ENCODE data around the gene EIF2S3B. TPM values are rescaled to one million over a fixed set of nuclear protein-coding genes. Genes with fewer than 3 reads are reported as not detected.

Gene EIF2S3B
- total RNA-seq, 1 donor from 2014 or later = 1.0 TPM

DNA sequence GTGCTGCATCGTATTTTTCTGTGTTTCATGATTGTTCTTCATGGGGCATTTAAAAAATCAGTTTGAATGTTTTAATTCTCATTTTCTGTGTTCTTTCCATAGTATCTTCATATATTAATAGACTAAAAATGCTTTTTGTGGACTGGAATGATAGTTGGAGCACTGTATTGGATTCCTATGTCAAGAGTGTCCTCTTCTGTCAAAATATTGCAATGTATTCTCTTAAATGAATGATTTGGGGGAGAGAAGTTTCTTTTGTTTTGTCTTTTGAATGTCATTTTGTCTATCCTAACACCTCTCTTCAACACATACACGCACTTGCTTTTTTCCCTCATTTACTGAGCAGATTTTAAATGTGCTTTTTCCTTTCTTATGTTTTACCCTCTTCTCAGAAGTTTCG, 4.7 kb upstream of the EIF2S3B start:
- no peaks in the 10 kb centered on the region for H3K9me3 ChIP-seq (ENCODE audit: control insufficient read depth in 3 of 3, low read length in 3 of 3)
- no peak overlapping the region for H3K27ac ChIP-seq (ENCODE audit: low read depth, low read length)
- H3K36me3 ChIP-seq (ENCODE audit: control insufficient read depth in 3 of 3, insufficient read depth in 3 of 3, low read length in 3 of 3) = no peaks in the 10 kb centered on the region
- H3K9ac ChIP-seq (ENCODE audit: low read depth in 1 of 3, low read length in 3 of 3) = no peak overlapping the region
- H3K27me3 ChIP-seq (ENCODE audit: control insufficient read depth in 3 of 3, insufficient read depth in 3 of 3, low read length in 3 of 3) = no peaks in the 10 kb centered on the region
- H3K4me1 ChIP-seq (ENCODE audit: control insufficient read depth in 3 of 3, insufficient read depth in 3 of 3, low read length in 3 of 3) = no peaks in the 10 kb centered on the region
- H3K4me3 ChIP-seq (ENCODE audit: low read length in 3 of 3) = no peak overlapping the region

DNA sequence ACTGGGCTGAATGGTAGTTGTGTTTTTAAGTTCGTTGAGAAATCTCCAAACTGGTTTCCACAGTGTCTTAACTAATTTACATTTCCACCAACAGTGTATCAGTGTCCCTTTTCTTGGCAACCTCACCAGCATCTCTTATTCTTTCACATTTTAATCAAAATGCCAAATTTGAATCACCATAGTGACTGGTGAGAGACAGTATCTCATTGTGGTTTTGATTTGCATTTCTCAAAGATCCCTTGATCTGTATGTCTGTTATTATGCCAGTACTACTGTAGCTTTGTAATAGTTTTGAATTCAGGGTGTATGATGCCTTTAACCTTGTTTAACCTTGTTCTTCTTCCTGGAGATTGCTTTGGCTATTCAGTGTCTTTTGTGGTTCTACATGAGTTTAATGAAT, 2.2 kb upstream of the EIF2S3B start:
- Histone ChIP-seq H3K9me3 (ENCODE audit: control insufficient read depth in 3 of 3, low read length in 3 of 3) (no peaks in the 10 kb centered on the region), H3K4me3 (ENCODE audit: low read length in 3 of 3) (no peak overlapping the region), H3K9ac (ENCODE audit: low read depth in 1 of 3, low read length in 3 of 3) (no peak overlapping the region), H3K36me3 (ENCODE audit: control insufficient read depth in 3 of 3, insufficient read depth in 3 of 3, low read length in 3 of 3) (no peaks in the 10 kb centered on the region), H3K4me1 (ENCODE audit: control insufficient read depth in 3 of 3, insufficient read depth in 3 of 3, low read length in 3 of 3) (no peaks in the 10 kb centered on the region), H3K27ac (ENCODE audit: low read depth, low read length) (no peak overlapping the region), H3K27me3 (ENCODE audit: control insufficient read depth in 3 of 3, insufficient read depth in 3 of 3, low read length in 3 of 3) (no peaks in the 10 kb centered on the region)

GRCh38 chr12:10511756-10512355, 6.2 kb downstream of the EIF2S3B start:
- no peak overlapping the region for H3K9ac ChIP-seq (ENCODE audit: low read depth in 1 of 3, low read length in 3 of 3)
- no peaks in the 10 kb centered on the region for H3K27me3 ChIP-seq (ENCODE audit: control insufficient read depth in 3 of 3, insufficient read depth in 3 of 3, low read length in 3 of 3)
- no peaks in the 10 kb centered on the region for H3K4me1 ChIP-seq (ENCODE audit: control insufficient read depth in 3 of 3, insufficient read depth in 3 of 3, low read length in 3 of 3)
- H3K4me3 ChIP-seq (ENCODE audit: low read length in 3 of 3) = no peak overlapping the region
- H3K9me3 ChIP-seq (ENCODE audit: control insufficient read depth in 3 of 3, low read length in 3 of 3) = no peaks in the 10 kb centered on the region
- H3K27ac ChIP-seq (ENCODE audit: low read depth, low read length) = no peak overlapping the region
- H3K36me3 ChIP-seq (ENCODE audit: control insufficient read depth in 3 of 3, insufficient read depth in 3 of 3, low read length in 3 of 3) = no peaks in the 10 kb centered on the region

- H3K4me3 ChIP-seq (ENCODE audit: low read length in 3 of 3) = no peak overlapping the region
- H3K36me3 ChIP-seq (ENCODE audit: control insufficient read depth in 3 of 3, insufficient read depth in 3 of 3, low read length in 3 of 3) = no peaks in the 10 kb centered on the region
- no peaks in the 10 kb centered on the region for H3K27me3 ChIP-seq (ENCODE audit: control insufficient read depth in 3 of 3, insufficient read depth in 3 of 3, low read length in 3 of 3)
- no peaks in the 10 kb centered on the region for H3K9me3 ChIP-seq (ENCODE audit: control insufficient read depth in 3 of 3, low read length in 3 of 3)
- no peaks in the 10 kb centered on the region for H3K4me1 ChIP-seq (ENCODE audit: control insufficient read depth in 3 of 3, insufficient read depth in 3 of 3, low read length in 3 of 3)
- H3K9ac ChIP-seq (ENCODE audit: low read depth in 1 of 3, low read length in 3 of 3) = no peak overlapping the region
- H3K27ac ChIP-seq (ENCODE audit: low read depth, low read length) = no peak overlapping the region
Measured at GRCh38 chr12:10512798-10513197, 7.1 kb downstream of the EIF2S3B start.

DNA sequence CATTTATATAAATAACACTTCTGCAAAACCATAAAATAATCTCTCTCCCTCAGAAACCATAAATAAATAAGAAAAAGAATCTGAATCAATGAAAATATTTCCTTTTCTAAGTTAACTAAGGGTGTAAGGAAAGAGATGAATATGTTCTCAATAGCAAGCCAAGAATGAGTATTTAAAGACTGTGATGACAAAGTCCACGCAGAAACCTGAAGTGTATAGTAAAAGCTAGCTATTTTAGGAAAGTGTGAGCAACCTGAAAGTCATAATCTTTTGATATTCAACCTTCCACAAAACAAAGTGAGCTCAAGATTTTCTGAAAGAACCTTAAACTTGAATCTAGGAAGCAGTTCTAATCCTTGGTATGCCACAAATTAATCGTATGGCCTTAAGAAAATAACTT, 15.9 kb downstream of the EIF2S3B start:
- Histone ChIP-seq H3K27ac (ENCODE audit: low read depth, low read length) (no peak overlapping the region), H3K9me3 (ENCODE audit: control insufficient read depth in 3 of 3, low read length in 3 of 3) (no peaks in the 10 kb centered on the region), H3K36me3 (ENCODE audit: control insufficient read depth in 3 of 3, insufficient read depth in 3 of 3, low read length in 3 of 3) (no peaks in the 10 kb centered on the region), H3K4me3 (ENCODE audit: low read length in 3 of 3) (no peak overlapping the region), H3K27me3 (ENCODE audit: control insufficient read depth in 3 of 3, insufficient read depth in 3 of 3, low read length in 3 of 3) (no peaks in the 10 kb centered on the region), H3K4me1 (ENCODE audit: control insufficient read depth in 3 of 3, insufficient read depth in 3 of 3, low read length in 3 of 3) (no peaks in the 10 kb centered on the region), H3K9ac (ENCODE audit: low read depth in 1 of 3, low read length in 3 of 3) (no peak overlapping the region)

DNA sequence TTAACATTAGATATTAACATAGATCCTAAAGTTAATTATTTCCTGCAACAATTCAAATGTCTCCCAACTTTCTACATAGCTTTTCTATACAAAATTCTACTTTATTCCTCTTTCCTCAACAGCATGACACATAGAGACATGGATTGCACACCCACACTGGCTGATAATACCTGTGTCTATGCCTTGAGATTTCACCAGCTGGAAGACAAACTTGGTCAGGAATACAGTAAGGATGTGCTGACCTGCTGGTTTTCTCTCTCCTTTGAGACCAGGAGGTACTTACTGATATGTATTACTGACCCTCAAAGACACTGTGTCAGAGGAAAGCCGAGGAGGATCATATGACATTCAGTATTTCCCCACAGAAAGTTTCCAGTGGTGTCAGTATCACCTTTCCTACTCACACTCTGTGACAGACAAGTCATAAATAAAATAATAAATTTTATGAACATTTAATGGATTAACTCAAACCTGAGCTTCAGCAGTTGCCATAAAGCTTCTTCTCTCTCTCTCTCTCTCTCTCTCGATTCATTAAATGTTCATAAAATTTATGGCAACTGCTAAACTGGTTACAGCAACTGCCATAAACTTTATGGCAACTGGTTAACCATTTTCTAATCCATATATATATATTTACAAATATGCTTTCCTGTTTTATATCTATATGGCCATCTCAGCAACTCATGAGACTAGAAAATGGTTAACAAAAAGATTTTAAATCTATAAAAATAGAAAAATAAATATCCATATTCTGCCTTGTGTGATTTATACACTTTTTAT, 22.7 kb downstream of the EIF2S3B start:
- Histone ChIP-seq H3K27ac (ENCODE audit: low read depth, low read length) (no peak overlapping the region), H3K4me3 (ENCODE audit: low read length in 3 of 3) (no peak overlapping the region), H3K9me3 (ENCODE audit: control insufficient read depth in 3 of 3, low read length in 3 of 3) (no peaks in the 10 kb centered on the region), H3K4me1 (ENCODE audit: control insufficient read depth in 3 of 3, insufficient read depth in 3 of 3, low read length in 3 of 3) (no peaks in the 10 kb centered on the region), H3K9ac (ENCODE audit: low read depth in 1 of 3, low read length in 3 of 3) (no peak overlapping the region), H3K27me3 (ENCODE audit: control insufficient read depth in 3 of 3, insufficient read depth in 3 of 3, low read length in 3 of 3) (peaks cover 0 to 3% (median 0%) of the 10 kb centered on the region in 3 donors), H3K36me3 (ENCODE audit: control insufficient read depth in 3 of 3, insufficient read depth in 3 of 3, low read length in 3 of 3) (no peaks in the 10 kb centered on the region)

- Histone ChIP-seq H3K4me3 (ENCODE audit: low read length in 3 of 3) (no peak overlapping the region), H3K4me1 (ENCODE audit: control insufficient read depth in 3 of 3, insufficient read depth in 3 of 3, low read length in 3 of 3) (no peaks in the 10 kb centered on the region), H3K36me3 (ENCODE audit: control insufficient read depth in 3 of 3, insufficient read depth in 3 of 3, low read length in 3 of 3) (no peaks in the 10 kb centered on the region), H3K27me3 (ENCODE audit: control insufficient read depth in 3 of 3, insufficient read depth in 3 of 3, low read length in 3 of 3) (peaks cover 0 to 3% (median 0%) of the 10 kb centered on the region in 3 donors), H3K27ac (ENCODE audit: low read depth, low read length) (no peak overlapping the region), H3K9ac (ENCODE audit: low read depth in 1 of 3, low read length in 3 of 3) (no peak overlapping the region), H3K9me3 (ENCODE audit: control insufficient read depth in 3 of 3, low read length in 3 of 3) (no peaks in the 10 kb centered on the region)
Measured at GRCh38 chr12:10529603-10530002, 23.9 kb downstream of the EIF2S3B start.

GRCh38 chr12:10537721-10538120, 32.0 kb downstream of the EIF2S3B start:
- H3K4me1 ChIP-seq (ENCODE audit: control insufficient read depth in 3 of 3, insufficient read depth in 3 of 3, low read length in 3 of 3) = no peaks in the 10 kb centered on the region
- H3K27me3 ChIP-seq (ENCODE audit: control insufficient read depth in 3 of 3, insufficient read depth in 3 of 3, low read length in 3 of 3) = no peaks in the 10 kb centered on the region
- no peak overlapping the region for H3K27ac ChIP-seq (ENCODE audit: low read depth, low read length)
- no peak overlapping the region for H3K4me3 ChIP-seq (ENCODE audit: low read length in 3 of 3)
- no peaks in the 10 kb centered on the region for H3K36me3 ChIP-seq (ENCODE audit: control insufficient read depth in 3 of 3, insufficient read depth in 3 of 3, low read length in 3 of 3)
- no peak overlapping the region for H3K9ac ChIP-seq (ENCODE audit: low read depth in 1 of 3, low read length in 3 of 3)
- H3K9me3 ChIP-seq (ENCODE audit: control insufficient read depth in 3 of 3, low read length in 3 of 3) = no peaks in the 10 kb centered on the region

GRCh38 chr12:10540776-10541205, 35.1 kb downstream of the EIF2S3B start:
- H3K27ac ChIP-seq (ENCODE audit: low read depth, low read length) = no peak overlapping the region
- no peaks in the 10 kb centered on the region for H3K27me3 ChIP-seq (ENCODE audit: control insufficient read depth in 3 of 3, insufficient read depth in 3 of 3, low read length in 3 of 3)
- H3K9ac ChIP-seq (ENCODE audit: low read depth in 1 of 3, low read length in 3 of 3) = no peak overlapping the region
- no peaks in the 10 kb centered on the region for H3K36me3 ChIP-seq (ENCODE audit: control insufficient read depth in 3 of 3, insufficient read depth in 3 of 3, low read length in 3 of 3)
- no peaks in the 10 kb centered on the region for H3K9me3 ChIP-seq (ENCODE audit: control insufficient read depth in 3 of 3, low read length in 3 of 3)
- no peak overlapping the region for H3K4me3 ChIP-seq (ENCODE audit: low read length in 3 of 3)
- H3K4me1 ChIP-seq (ENCODE audit: control insufficient read depth in 3 of 3, insufficient read depth in 3 of 3, low read length in 3 of 3) = no peaks in the 10 kb centered on the region

DNA sequence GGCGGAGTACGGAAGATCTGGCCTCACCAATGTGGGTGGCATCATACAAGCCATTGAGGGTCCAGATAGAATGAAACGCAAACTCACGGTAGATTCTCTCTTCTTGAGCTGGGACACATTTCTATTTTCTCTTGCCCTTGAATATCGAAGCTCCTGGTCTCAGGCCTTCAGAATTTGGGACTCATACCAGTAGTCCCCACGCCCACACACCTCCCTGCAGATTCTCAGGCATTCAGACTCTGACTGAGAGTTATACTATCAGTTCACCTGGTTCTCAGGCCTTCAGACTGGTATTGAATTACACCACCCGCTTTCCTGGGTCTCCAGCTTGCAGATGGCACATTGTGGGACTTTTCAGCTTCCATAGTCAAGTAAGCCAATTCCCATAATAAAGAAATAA, 37.8 kb downstream of the EIF2S3B start:
- Histone ChIP-seq H3K27me3 (ENCODE audit: control insufficient read depth in 3 of 3, insufficient read depth in 3 of 3, low read length in 3 of 3) (no peaks in the 10 kb centered on the region), H3K36me3 (ENCODE audit: control insufficient read depth in 3 of 3, insufficient read depth in 3 of 3, low read length in 3 of 3) (no peaks in the 10 kb centered on the region), H3K9ac (ENCODE audit: low read depth in 1 of 3, low read length in 3 of 3) (no peak overlapping the region), H3K27ac (ENCODE audit: low read depth, low read length) (no peak overlapping the region), H3K4me3 (ENCODE audit: low read length in 3 of 3) (no peak overlapping the region), H3K4me1 (ENCODE audit: control insufficient read depth in 3 of 3, insufficient read depth in 3 of 3, low read length in 3 of 3) (no peaks in the 10 kb centered on the region), H3K9me3 (ENCODE audit: control insufficient read depth in 3 of 3, low read length in 3 of 3) (no peaks in the 10 kb centered on the region)

Measured in skeletal muscle tissue (tissue), 4 donors.